HL-60/S4 treated with phorbol 12-myristate 13-acetate at 8.2 ng/mL for 4 days and 3 days (cell line): ENCODE data around the gene TRAF2.

Source experiments
- in situ Hi-C: fragments of 300-500 bp; cut with MboI; formaldehyde crosslinking; loops from 2 replicates; pipeline ENCODE4 v1.15.0; 2022; ENCODE audit warnings: low sequenced_read_pairs

TRAF2 gene

GRCh38 chr9:136958473-136958872 is 72.2 kb downstream of the TRAF2 start:
- in situ Hi-C loops = no loop called here

GRCh38 chr9:136958898-136959850 is 72.9 kb downstream of the TRAF2 start:
- in situ Hi-C loops = no loop called here

DNA sequence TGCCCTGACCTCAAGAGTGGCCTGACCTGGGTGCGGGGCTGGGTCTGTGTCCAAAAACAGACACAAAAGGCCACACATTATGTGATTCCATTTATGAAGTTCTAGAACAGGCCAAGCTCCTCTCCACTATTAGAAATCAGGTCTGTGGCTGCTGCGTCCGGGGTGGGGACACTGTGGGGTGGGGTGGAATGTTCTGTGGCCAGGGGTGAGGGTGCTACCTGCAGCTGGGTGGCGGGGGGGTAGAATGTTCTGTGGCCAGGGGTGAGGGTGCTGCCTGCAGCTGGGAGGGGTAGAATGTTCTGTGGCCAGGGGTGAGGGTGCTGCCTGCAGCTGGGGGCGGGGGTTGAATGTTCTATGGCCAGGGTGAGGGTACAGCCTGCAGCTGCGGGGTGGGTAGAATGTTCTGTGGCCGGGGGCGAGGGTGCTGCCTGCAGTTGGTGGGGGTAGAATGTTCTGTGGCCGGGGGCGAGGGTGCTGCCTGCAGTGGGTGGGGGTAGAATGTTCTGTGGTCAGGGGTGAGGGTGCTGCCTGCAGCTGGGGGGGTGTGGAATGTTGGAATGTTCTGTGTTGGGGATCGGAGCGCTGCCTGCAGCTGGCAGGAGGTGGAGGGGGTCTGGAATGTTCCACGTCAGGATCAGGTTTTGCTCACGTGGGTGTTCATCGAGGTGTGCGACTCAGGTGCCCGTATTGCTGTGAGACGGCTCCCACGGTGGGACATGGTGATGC is 74.1 kb downstream of the TRAF2 start:
- in situ Hi-C loops = no loop called here

GRCh38 chr9:136960938-136961275 is 74.6 kb downstream of the TRAF2 start:
- in situ Hi-C loops = no loop called here

- in situ Hi-C loops = no loop called here
Measured at GRCh38 chr9:136961279-136962065, 75.2 kb downstream of the TRAF2 start.

- in situ Hi-C loops = no loop called here
Measured at GRCh38 chr9:136962163-136962562, 75.8 kb downstream of the TRAF2 start.

- in situ Hi-C loops = no loop called here
Measured at GRCh38 chr9:136962701-136963248, 76.5 kb downstream of the TRAF2 start.

DNA sequence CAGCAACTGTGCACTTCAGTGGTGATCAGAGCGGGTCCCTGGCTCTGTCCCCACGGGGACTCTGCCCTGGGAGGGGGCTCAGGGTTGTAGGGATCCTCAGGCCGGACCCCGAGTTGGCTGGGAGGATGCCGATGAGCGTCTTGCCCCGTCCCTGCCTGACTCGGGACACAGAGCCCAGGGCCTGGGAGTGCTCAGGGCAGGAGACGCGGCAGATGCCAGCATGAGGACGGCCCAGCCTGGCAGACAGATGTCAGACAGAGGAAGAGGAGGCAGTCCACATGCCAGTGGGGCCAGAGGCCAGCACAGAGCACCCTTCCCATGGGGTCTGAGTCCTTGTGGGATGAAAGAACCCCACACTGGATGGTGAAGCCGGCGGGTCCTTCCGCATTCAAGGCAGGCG is 77.0 kb downstream of the TRAF2 start:
- in situ Hi-C loops = no loop called here

GRCh38 chr9:136963751-136964150 is 77.4 kb downstream of the TRAF2 start:
- in situ Hi-C loops = no loop called here

DNA sequence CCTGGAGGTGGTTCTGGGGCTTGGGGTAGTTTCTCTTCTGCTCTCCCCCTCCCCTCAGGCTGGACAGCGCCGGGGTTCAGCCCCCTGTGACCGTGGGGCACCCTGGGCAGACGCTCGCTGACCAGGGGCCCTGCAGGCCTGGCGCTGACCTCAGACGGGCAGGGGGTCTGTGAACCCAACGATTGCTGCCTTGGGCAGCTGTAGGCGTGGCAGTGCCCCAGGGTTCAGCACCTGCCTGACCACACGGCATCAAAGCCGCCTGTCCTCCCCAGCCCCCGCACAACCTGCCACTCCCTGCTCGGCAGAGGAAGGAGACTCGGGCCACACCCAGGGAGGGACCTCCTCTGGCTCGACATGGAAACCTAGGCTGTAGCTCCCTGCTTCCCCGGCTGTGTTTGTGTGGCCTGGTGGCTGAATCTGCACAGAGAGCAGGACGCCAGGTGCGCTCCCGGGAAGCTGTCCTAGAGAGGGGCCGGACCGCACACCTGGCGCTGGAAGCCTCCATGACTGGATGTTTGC is 77.9 kb downstream of the TRAF2 start:
- in situ Hi-C loops = no loop called here

DNA sequence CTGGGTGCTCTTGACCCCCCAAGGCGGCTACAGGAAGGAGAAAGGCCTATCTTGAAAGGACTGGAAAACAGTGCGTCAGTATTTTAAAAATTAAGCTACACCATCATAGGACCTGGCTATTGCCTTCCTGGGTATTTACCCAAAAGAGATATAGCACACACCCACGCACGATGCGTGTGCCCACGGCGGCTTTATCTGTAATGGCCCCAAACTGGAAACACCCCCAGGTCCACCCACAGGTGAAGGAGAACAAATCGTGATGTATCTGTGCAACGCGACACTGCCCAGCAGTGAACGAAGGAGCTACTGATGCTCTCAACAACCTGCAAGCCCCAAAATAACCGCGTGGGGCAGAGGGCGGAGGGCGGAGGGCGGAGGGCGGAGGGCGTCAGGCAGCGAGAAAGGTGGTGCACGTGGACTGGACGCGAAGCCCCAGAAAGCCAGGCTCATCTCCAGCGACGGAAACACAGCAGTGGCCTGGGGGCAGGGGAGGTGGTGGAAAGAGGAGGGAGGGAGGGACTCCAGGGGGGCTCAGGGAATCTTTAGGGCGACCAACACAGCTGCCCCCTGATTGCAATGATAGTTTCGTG is 78.6 kb downstream of the TRAF2 start:
- in situ Hi-C loops = no loop called here

DNA sequence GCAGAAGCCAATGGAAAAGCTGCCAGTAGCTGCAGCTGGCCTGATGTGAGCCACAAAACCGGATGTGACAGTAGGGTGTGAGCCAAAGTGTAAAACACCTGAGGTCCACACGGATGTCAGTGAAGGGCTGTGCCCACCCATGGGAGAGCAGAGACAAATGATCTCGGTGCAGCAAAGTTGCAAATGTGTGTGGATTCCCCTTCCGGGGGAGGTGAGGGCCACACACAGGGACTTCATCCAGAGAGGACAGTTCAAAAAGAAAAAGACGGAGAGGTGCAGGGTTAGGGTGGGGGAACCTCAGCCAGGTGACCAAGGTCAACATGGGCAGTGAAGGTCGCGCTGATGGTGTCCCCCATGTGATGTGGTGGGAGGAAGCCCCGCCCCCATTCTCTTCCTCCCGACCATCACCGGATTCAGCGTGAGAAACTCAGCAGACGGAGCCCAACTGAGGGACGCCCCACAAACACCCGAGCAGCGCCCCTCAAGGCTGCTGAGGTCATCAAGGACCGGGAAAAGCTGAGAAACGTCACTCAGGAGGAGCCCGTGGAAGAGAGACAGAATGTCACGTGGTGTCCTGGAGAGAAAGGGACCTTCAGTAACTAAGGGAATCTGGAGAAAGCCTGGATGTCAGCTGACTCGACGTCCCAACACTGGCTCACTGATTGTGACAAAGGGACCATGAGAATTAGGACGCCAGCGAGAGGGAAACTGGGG is 79.6 kb downstream of the TRAF2 start:
- in situ Hi-C loops = no loop called here

GRCh38 chr9:136968333-136969127 is 82.2 kb downstream of the TRAF2 start:
- in situ Hi-C loops = no loop called here

DNA sequence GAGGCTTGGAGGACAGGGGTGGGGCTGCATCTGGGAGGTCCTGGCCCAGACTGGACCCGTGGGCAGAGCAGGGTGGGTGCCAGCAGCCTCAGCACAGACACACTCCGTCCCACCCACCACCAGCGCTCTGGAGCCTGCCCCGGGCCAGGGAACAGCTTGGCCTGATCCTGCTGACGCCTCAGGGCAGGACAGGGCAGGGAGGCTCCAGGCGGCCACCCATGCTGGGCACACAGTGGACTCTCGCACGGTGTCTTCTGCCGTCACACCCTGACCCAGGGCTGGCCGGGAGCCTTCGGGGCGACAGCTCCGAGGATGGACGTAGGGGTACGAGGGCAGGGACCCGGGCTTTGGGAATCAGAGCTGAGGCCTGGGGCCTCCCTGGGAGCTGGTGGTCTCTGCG is 82.8 kb downstream of the TRAF2 start:
- in situ Hi-C loops = no loop called here

DNA sequence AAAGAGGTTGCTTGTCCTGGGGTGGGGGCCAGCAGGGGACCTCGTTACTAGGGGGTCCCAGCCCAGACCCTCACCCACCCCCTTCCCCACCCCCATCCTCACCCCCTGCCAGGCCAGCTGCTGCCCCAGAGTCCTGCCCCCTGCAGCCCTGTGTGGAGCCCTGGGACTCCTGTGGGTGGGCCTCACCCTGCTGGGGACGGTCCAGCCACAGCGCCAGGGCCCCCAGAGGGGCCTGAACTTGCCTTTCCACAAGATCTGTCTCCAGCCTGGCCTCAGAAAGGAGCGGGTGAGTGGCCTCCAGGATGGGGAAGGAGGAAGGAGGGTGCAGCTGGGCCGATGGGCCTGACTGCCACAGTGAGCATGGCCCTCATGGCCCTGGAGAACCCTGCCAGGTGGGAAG is 83.5 kb downstream of the TRAF2 start:
- in situ Hi-C loops = no loop called here

DNA sequence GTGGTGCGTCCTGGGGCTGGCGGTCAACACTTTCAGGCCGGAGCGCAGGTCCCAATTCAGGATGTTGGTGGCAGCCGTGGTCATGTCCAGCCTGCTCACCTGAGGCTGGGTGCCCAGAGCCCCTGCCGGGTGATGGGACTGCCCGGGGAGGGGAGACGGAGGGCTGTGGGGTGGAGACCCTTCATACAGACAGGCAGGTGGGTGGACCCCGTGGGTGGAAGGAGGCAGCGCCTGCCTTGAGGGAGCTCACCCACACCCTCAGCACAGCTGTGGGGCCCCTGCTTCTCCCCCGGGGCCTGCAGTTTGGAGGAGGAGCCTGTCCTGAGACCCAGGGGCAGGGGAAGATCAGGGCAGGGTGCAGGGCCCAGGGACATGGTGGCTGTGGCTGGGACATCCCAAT is 84.0 kb downstream of the TRAF2 start:
- in situ Hi-C loops = no loop called here

- in situ Hi-C loops = no loop called here
Measured at GRCh38 chr9:136971746-136972145, 85.4 kb downstream of the TRAF2 start.

- in situ Hi-C loops = no loop called here
Measured at GRCh38 chr9:136972335-136972734, 86.0 kb downstream of the TRAF2 start.

GRCh38 chr9:136972743-136973142 is 86.4 kb downstream of the TRAF2 start:
- in situ Hi-C loops = no loop called here
